Kidney (tissue), 14 donors: Measurements from ENCODE around the gene LGALS12. TPM values are rescaled to one million over a fixed set of nuclear protein-coding genes. Genes with fewer than 3 reads are reported as not detected.

ENCODE experiments used
- DNase-seq, 5 donors: peaks; one replicate each; pipeline ENCODE4 v3.0.0-alpha.2; 2013 to 2020
- FAIRE-seq: peaks from 2 replicates; lab custom pipeline; 2012; peaks lifted over from hg19 to GRCh38; lab: Jason Lieb, UNC
- H3K27ac ChIP-seq, 2 donors: one replicate each; pipeline ENCODE4 v1.7.0; 2013; ENCODE audit warnings: low read depth in 2 of 2, low read length in 2 of 2, inconsistent platforms in 1 of 2
- H3K27me3 ChIP-seq: one replicate; pipeline ENCODE4 v1.7.1; 2013; ENCODE audit warnings: low read length, inconsistent platforms; ENCODE audit not compliant: control insufficient read depth, insufficient read depth
- H3K36me3 ChIP-seq, 3 donors: one replicate each; pipeline versions ENCODE4 v1.7.0 to v1.7.1; 2013; ENCODE audit warnings: low read length in 3 of 3, control low read depth in 1 of 3, inconsistent platforms in 1 of 3; ENCODE audit not compliant: insufficient read depth in 3 of 3, control insufficient read depth in 2 of 3
- H3K4me1 ChIP-seq, 3 donors: one replicate each; pipeline versions ENCODE4 v1.7.0 to v1.7.1; 2013; ENCODE audit warnings: low read length in 3 of 3, inconsistent platforms in 1 of 3, low read depth in 1 of 3; ENCODE audit not compliant: control insufficient read depth in 2 of 3, insufficient read depth in 2 of 3
- H3K4me3 ChIP-seq, 3 donors: one replicate each; pipeline versions ENCODE4 v1.7.0 to v1.8.1; 2013; ENCODE audit warnings: low read length in 3 of 3, control low read depth in 1 of 3, inconsistent platforms in 1 of 3
- H3K9ac ChIP-seq, 3 donors: one replicate each; pipeline versions ENCODE4 v1.7.0 to v1.7.1; 2013; ENCODE audit warnings: low read length in 3 of 3, control low read depth in 1 of 3, inconsistent platforms in 1 of 3
- H3K9me3 ChIP-seq, 3 donors: one replicate each; pipeline versions ENCODE4 v1.7.0 to v1.7.1; 2013; ENCODE audit warnings: low read length in 3 of 3, control low read depth in 1 of 3, inconsistent platforms in 1 of 3; ENCODE audit not compliant: control insufficient read depth in 2 of 3, insufficient read depth in 1 of 3
- intact Hi-C: fragments of 100-400 bp; cut with DNase I; formaldehyde crosslinking; loops from one replicate; pipeline ENCODE4 v1.11.1; 2022
- polyA plus RNA-seq: library from polyadenylated mRNA; stranded (reverse); fragments of 350-450 nt; fragmentation: Illumina TruSeq; extraction: RNeasy Lipid Tissue Mini Kit (QIAGEN cat#74804); gene quantifications from one replicate; pipeline ENCODE4 v1.2.3, GENCODE V29; 2014; ENCODE audit warnings: low read depth, low replicate concordance; ENCODE audit not compliant: insufficient read depth
- total RNA-seq: library from RNA; stranded (reverse); fragmentation: NEBNext Ultra II Directional; extraction: Animal tissue kit (Norgen Biotek cat#: 25700); gene quantifications from one replicate; pipeline ENCODE4 v1.2.1, GENCODE V29; 2021
- TF ChIP-seq, protein P1 (sequence below): IDR thresholded peaks from 3 replicates; pipeline ENCODE4 v1.5.1; 2012; ENCODE audit warnings: mild to moderate bottlenecking, moderate library complexity, borderline replicate concordance; ENCODE audit not compliant: insufficient read depth; ENCODE audit errors: extremely low read depth
- donor health status: control.
- donor health status: control.
- donor health status: control.
- donor health status: control.
- donor health status: control.
- donor health status: DM: yes; HTN: yes; CAD: no.
- donor health status: Normal renal cell carcinoma (clear cell type).

LGALS12 gene
- total and polyA plus RNA-seq, 2 donors from 2014 or later: 0.32 to 0.44 TPM

DNA sequence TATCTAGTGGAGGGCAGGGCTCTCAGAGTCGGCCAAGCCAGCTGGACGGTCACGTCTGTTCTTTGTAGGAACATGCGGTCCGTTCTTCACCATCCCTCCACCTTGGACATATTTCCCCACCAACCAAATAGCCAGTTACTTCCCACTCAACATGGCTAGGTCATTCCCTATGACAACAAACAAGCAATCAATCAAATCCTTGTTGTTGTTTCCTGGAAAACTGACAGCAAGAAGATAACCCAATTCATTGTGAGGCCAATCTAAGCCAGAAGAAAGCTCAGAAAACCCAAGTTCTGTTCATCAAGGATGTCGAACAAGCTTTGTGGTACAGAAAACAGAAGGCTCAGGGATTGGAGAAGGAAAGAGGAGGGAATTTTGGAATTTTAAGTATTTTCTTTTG, 25.8 kb upstream of the LGALS12 start:
- Histone ChIP-seq H3K9me3 (peaks cover 0 to 7% (median 0%) of the 10 kb centered on the region in 3 donors), H3K4me3 (no peak overlapping the region), H3K4me1 (no peaks in the 10 kb centered on the region), H3K27ac (no peak overlapping the region), H3K27me3 (no peaks in the 10 kb centered on the region), H3K9ac (no peak overlapping the region), H3K36me3 (no peaks in the 10 kb centered on the region)
- FAIRE-seq: no peak
- DNase-seq: no peak
- TF ChIP-seq, protein P1, sequence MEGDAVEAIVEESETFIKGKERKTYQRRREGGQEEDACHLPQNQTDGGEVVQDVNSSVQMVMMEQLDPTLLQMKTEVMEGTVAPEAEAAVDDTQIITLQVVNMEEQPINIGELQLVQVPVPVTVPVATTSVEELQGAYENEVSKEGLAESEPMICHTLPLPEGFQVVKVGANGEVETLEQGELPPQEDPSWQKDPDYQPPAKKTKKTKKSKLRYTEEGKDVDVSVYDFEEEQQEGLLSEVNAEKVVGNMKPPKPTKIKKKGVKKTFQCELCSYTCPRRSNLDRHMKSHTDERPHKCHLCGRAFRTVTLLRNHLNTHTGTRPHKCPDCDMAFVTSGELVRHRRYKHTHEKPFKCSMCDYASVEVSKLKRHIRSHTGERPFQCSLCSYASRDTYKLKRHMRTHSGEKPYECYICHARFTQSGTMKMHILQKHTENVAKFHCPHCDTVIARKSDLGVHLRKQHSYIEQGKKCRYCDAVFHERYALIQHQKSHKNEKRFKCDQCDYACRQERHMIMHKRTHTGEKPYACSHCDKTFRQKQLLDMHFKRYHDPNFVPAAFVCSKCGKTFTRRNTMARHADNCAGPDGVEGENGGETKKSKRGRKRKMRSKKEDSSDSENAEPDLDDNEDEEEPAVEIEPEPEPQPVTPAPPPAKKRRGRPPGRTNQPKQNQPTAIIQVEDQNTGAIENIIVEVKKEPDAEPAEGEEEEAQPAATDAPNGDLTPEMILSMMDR: no peak
- intact Hi-C loops: no loop called here

DNA sequence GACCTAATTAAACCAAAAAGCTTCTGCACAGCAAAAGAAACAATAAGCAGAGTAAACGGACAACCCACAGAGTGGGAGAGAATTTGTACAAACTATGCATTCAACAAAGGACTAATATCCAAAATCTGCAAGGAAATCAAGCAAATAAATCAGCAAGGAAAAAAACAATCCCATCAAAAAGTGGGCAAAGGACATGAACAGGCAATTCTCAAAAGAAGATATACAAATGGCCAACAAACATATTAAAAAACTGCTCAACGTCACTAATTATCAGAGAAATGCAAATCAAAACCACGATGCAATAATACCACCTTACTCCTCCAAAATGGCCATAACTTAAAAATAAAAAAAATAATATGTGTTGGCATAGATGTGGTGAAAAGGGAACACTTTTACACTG, 20.1 kb upstream of the LGALS12 start:
- no peaks in the 10 kb centered on the region for H3K36me3 ChIP-seq
- H3K4me1 ChIP-seq: no peaks in the 10 kb centered on the region
- peaks cover 0 to 2% (median 0%) of the 10 kb centered on the region in 3 donors for H3K9me3 ChIP-seq
- intact Hi-C loops: no loop called here
- H3K4me3 ChIP-seq: no peak overlapping the region
- no peak overlapping the region for H3K27ac ChIP-seq
- FAIRE-seq: no peak
- TF ChIP-seq, protein P1: no peak
- H3K27me3 ChIP-seq: no peaks in the 10 kb centered on the region
- H3K9ac ChIP-seq: no peak overlapping the region
- DNase-seq: no peak

DNA sequence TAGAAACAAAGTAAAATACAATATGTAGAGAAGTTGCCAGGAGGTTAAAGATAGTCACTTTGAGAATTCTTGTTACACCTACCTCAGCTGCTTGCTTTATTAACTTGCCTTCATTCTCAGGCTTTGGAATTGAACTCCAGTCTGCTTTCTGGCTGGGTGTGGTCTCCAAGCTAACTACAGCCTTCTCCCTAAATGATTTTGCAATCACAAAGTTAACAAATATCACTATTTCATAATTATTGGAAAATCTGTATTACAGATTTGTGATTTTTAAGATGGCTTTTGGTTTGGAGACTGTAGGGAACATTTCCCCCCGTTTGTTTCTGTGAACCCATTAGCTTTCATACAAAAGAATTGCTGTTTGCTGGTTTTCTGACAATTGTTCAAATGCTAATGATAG, 17.1 kb upstream of the LGALS12 start:
- Histone ChIP-seq H3K9me3 (peaks cover 0 to 2% (median 0%) of the 10 kb centered on the region in 3 donors), H3K9ac (no peak overlapping the region), H3K27ac (no peak overlapping the region), H3K4me1 (peaks cover 0 to 4% (median 0%) of the 10 kb centered on the region in 3 donors), H3K27me3 (no peaks in the 10 kb centered on the region), H3K4me3 (no peak overlapping the region), H3K36me3 (no peaks in the 10 kb centered on the region)
- FAIRE-seq (no peak), DNase-seq (no peak)
- intact Hi-C loops: no loop called here
- TF ChIP-seq, protein P1: no peak

DNA sequence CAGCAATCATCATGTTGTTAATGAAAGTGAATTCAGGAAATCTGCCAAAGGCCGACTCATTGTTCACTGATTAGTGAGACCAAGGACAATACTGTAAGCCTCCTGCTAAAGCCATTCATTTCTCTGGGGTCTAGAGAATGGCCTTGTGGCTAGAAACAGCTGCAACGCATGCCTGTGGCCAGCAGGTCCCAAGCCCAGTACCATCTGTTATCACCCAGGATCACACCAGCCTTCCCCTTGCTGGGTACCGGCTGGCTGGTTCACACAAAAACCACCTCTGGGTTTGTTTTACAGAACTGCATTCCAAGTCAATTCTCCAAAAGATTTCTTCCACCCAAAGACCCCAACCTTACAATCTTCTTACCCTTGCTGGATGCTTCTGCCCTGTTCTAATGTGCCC, 16.0 kb upstream of the LGALS12 start:
- peaks cover 0 to 2% (median 0%) of the 10 kb centered on the region in 3 donors for H3K9me3 ChIP-seq
- TF ChIP-seq, protein P1: no peak
- H3K9ac ChIP-seq: no peak overlapping the region
- H3K4me1 ChIP-seq: peaks cover 0 to 4% (median 0%) of the 10 kb centered on the region in 3 donors
- DNase-seq (no peak), FAIRE-seq (no peak)
- no peak overlapping the region for H3K27ac ChIP-seq
- no peaks in the 10 kb centered on the region for H3K27me3 ChIP-seq
- no peaks in the 10 kb centered on the region for H3K36me3 ChIP-seq
- no peak overlapping the region for H3K4me3 ChIP-seq
- intact Hi-C loops: no loop called here
